OCI-LY3 (cell line): ENCODE results near the gene OAT.

Source experiments
- CTCF ChIP-seq: fragments of 200-600, 300-600 bp; sonication (generic); IDR thresholded peaks from 2 replicates; pipeline ENCODE4 v1.5.1; 2014; ENCODE audit warnings: antibody characterized with exemption, low read length, low read depth
- EZH2phosphoT487 ChIP-seq: fragments of 200-600 bp; shearing (Covaris generic); IDR thresholded peaks from 2 replicates; pipeline ENCODE4 v1.6.1; 2018; ENCODE audit warnings: antibody characterized with exemption, mixed run types, low read depth

GRCh38 chr10:124403548-124403947 lies 15.2 kb downstream of the OAT start:
- TF ChIP-seq CTCF (peak; percentile 56), EZH2phosphoT487 (no peak)
